Natural killer cell (primary cell): Measurements from ENCODE around the gene BRIX1. TPM values are rescaled to one million over a fixed set of nuclear protein-coding genes. Genes with fewer than 3 reads are reported as not detected.

Experiments used
- ATAC-seq, 3 donors: fragments of 150-1000 bp in 2 of 3; fragments of 200-7000 bp in 1 of 3; cut with Tn5 transposase; 1 replicate in 1 of 3; 2 replicates in 2 of 3; pipeline ENCODE4 v1.10.0; 2021; ENCODE audit warnings: mild to moderate bottlenecking in 2 of 3, moderate library complexity in 2 of 3
- DNase-seq, 2 donors: peaks; one replicate each; pipeline versions ENCODE4 v3.0.0 to v3.0.0-alpha.2; 2013 to 2021; ENCODE audit warnings: mixed read lengths in 1 of 2
- H3K27ac ChIP-seq: one replicate; pipeline ENCODE4 v1.5.1; 2013; ENCODE audit warnings: mild to moderate bottlenecking, low read length
- H3K27me3 ChIP-seq: one replicate; pipeline ENCODE4 v1.6.1; 2013; ENCODE audit warnings: low read length; ENCODE audit not compliant: control insufficient read depth, insufficient read depth
- H3K36me3 ChIP-seq: one replicate; pipeline ENCODE4 v1.6.1; 2013; ENCODE audit warnings: low read length; ENCODE audit not compliant: control insufficient read depth, insufficient read depth
- H3K4me1 ChIP-seq: one replicate; pipeline ENCODE4 v1.6.1; 2013; ENCODE audit warnings: low read length; ENCODE audit not compliant: control insufficient read depth, insufficient read depth
- H3K4me3 ChIP-seq: one replicate; pipeline ENCODE4 v1.5.1; 2013; ENCODE audit warnings: low read length
- H3K9me3 ChIP-seq: one replicate; pipeline ENCODE4 v1.6.1; 2013; ENCODE audit warnings: low read length; ENCODE audit not compliant: control insufficient read depth, insufficient read depth
- H3K27ac Mint-ChIP-seq, 2 donors: one replicate each; pipeline ENCODE4 v1.8.0; 2022; ENCODE audit warnings: mild to moderate bottlenecking in 2 of 2, mixed read lengths in 2 of 2, moderate library complexity in 1 of 2
- H3K27me3 Mint-ChIP-seq, 2 donors: one replicate each; pipeline ENCODE4 v1.8.0; 2022; ENCODE audit warnings: low read depth in 2 of 2, mixed read lengths in 2 of 2
- H3K36me3 Mint-ChIP-seq: one replicate; pipeline ENCODE4 v1.8.0; 2022; ENCODE audit warnings: mixed read lengths
- H3K4me1 Mint-ChIP-seq, 2 donors: one replicate each; pipeline ENCODE4 v1.8.0; 2022; ENCODE audit warnings: mixed read lengths in 2 of 2
- H3K4me3 Mint-ChIP-seq: one replicate; pipeline ENCODE4 v1.8.0; 2022; ENCODE audit warnings: mild to moderate bottlenecking, moderate library complexity, mixed read lengths
- H3K9me3 Mint-ChIP-seq, 2 donors: one replicate each; pipeline ENCODE4 v1.8.0; 2022; ENCODE audit warnings: mixed read lengths in 2 of 2
- WGBS: methylation state at CpG from one replicate; pipeline ENCODE4 v1.1.7; 2013; ENCODE audit warnings: missing lambda C conversion rate; ENCODE audit not compliant: insufficient coverage; 5-methylcytosine and 5-hydroxymethylcytosine counted together
- intact Hi-C: fragments of 100-400 bp; cut with micrococcal nuclease; formaldehyde crosslinking; loops from one replicate; pipeline ENCODE4 v1.14.2; 2022
- total RNA-seq, 4 donors: library from RNA; stranded (reverse); fragments of 120-200 nt in 1 of 4; gene quantifications; one replicate each; pipeline versions ENCODE4 v1.2.3 to v1.2.4, GENCODE V29; 2013 to 2022
- TF ChIP-seq, protein P1 (sequence below): fragments of 200-600 bp; IDR thresholded peaks from one replicate; pipeline ENCODE4 v1.8.0; 2022; ENCODE audit warnings: antibody characterized with exemption

The BRIX1 gene
- total RNA-seq, 3 donors from 2014 or later (not counting 1 experiment from before 2014, with no cell fraction given), result 18.0 to 30.9 (median 30.6) TPM

GRCh38 chr5:34881246-34881645 is 34.3 kb upstream of the BRIX1 start:
- Mint-ChIP-seq H3K4me1 (no peaks in the 10 kb centered on the region), H3K9me3 (no peaks in the 10 kb centered on the region), H3K4me3 (no peak overlapping the region), H3K27ac (no peak overlapping the region), H3K36me3 (no peaks in the 10 kb centered on the region), H3K27me3 (peaks cover 4 to 29% of the 10 kb centered on the region in 2 donors)
- TF ChIP-seq, protein P1, sequence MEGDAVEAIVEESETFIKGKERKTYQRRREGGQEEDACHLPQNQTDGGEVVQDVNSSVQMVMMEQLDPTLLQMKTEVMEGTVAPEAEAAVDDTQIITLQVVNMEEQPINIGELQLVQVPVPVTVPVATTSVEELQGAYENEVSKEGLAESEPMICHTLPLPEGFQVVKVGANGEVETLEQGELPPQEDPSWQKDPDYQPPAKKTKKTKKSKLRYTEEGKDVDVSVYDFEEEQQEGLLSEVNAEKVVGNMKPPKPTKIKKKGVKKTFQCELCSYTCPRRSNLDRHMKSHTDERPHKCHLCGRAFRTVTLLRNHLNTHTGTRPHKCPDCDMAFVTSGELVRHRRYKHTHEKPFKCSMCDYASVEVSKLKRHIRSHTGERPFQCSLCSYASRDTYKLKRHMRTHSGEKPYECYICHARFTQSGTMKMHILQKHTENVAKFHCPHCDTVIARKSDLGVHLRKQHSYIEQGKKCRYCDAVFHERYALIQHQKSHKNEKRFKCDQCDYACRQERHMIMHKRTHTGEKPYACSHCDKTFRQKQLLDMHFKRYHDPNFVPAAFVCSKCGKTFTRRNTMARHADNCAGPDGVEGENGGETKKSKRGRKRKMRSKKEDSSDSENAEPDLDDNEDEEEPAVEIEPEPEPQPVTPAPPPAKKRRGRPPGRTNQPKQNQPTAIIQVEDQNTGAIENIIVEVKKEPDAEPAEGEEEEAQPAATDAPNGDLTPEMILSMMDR, result no peak
- H3K9me3 ChIP-seq, result no peaks in the 10 kb centered on the region
- DNase-seq (no peak), ATAC-seq (no peak)
- no peaks in the 10 kb centered on the region for H3K4me1 ChIP-seq
- peaks cover 2% of the 10 kb centered on the region for H3K27me3 ChIP-seq
- no peaks in the 10 kb centered on the region for H3K36me3 ChIP-seq
- no peak overlapping the region for H3K4me3 ChIP-seq
- no peak overlapping the region for H3K27ac ChIP-seq
- intact Hi-C loops, result no loop called here

GRCh38 chr5:34886392-34887119 is 29.0 kb upstream of the BRIX1 start:
- Mint-ChIP-seq H3K4me1 (no peaks in the 10 kb centered on the region), H3K27ac (no peak overlapping the region), H3K9me3 (no peaks in the 10 kb centered on the region), H3K27me3 (peaks cover 8 to 32% of the 10 kb centered on the region in 2 donors), H3K4me3 (no peak overlapping the region), H3K36me3 (no peaks in the 10 kb centered on the region)
- intact Hi-C loops, result no loop called here
- no peak for ATAC-seq
- Histone ChIP-seq H3K36me3 (no peaks in the 10 kb centered on the region), H3K4me1 (no peaks in the 10 kb centered on the region), H3K4me3 (no peak overlapping the region), H3K27ac (no peak overlapping the region), H3K9me3 (no peaks in the 10 kb centered on the region), H3K27me3 (no peaks in the 10 kb centered on the region)
- TF ChIP-seq, protein P1, result no peak
- 82% methylated on average over 3 of the region's 3 CpGs for WGBS
- no peak for DNase-seq

DNA sequence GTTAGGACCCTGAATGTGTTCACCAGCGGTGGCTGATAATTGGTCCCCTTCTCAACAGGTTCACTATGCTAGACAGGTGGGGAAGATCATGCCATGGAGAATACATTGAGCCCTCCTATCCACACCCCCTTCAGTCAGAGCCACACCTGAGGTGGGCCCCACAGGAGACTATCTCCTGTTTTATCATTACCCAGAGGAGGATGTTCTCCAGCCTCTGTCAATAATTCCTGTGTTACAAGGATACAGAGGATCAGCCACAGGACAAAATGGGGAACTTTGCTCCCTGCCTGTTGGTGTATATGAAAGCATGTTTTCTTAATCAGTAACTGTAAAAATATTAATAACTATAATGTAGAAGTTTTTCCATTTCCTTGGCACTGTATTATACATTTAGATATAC is 26.1 kb upstream of the BRIX1 start:
- intact Hi-C loops, result no loop called here
- no peaks in the 10 kb centered on the region for H3K9me3 ChIP-seq
- no peaks in the 10 kb centered on the region for H3K36me3 ChIP-seq
- no peak for ATAC-seq
- no peaks in the 10 kb centered on the region for H3K27me3 ChIP-seq
- 100% methylated on average over 1 of the region's 1 CpG for WGBS
- Mint-ChIP-seq H3K27me3 (peaks cover 5 to 28% of the 10 kb centered on the region in 2 donors), H3K36me3 (no peaks in the 10 kb centered on the region), H3K9me3 (no peaks in the 10 kb centered on the region), H3K4me1 (no peaks in the 10 kb centered on the region), H3K27ac (no peak overlapping the region), H3K4me3 (no peak overlapping the region)
- no peak overlapping the region for H3K4me3 ChIP-seq
- H3K27ac ChIP-seq, result no peak overlapping the region
- TF ChIP-seq, protein P1, result no peak
- no peak for DNase-seq
- H3K4me1 ChIP-seq, result no peaks in the 10 kb centered on the region

DNA sequence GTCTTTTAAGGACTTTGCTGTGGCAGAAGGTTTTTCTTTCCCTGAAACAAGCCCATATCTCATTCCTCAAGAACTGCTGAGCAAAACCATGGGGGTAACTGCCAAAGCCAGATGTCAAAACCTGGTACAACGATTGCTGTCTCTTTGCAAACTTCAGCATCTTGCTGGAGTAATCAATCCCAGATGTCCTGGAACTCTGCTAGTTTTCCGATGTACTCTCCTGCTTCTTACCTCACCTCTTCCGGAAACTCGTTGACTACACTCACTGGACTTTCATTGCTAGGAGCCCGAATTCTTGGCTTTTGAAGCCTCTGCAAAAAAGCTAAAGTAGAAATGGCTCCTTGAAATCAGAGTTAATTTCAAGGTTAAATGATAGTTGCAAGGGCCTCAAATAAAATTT is 23.5 kb upstream of the BRIX1 start:
- Histone ChIP-seq H3K27ac (no peak overlapping the region), H3K9me3 (no peaks in the 10 kb centered on the region), H3K27me3 (no peaks in the 10 kb centered on the region), H3K4me1 (no peaks in the 10 kb centered on the region), H3K36me3 (no peaks in the 10 kb centered on the region), H3K4me3 (no peak overlapping the region)
- Mint-ChIP-seq H3K9me3 (no peaks in the 10 kb centered on the region), H3K27ac (no peak overlapping the region), H3K36me3 (no peaks in the 10 kb centered on the region), H3K4me1 (no peaks in the 10 kb centered on the region), H3K4me3 (no peak overlapping the region), H3K27me3 (peaks cover 2 to 6% of the 10 kb centered on the region in 2 donors)
- TF ChIP-seq, protein P1, result no peak
- no peak for ATAC-seq
- 90% methylated on average over 5 of the region's 5 CpGs for WGBS
- intact Hi-C loops, result no loop called here
- no peak for DNase-seq
